GM21526 (cell line): ENCODE data around the gene HOXA9.

ENCODE experiments used
- ATAC-seq: cut with Tn5 transposase; IDR thresholded peaks from one replicate; pipeline ENCODE4 v1.9.1; 2021; ENCODE audit warnings: moderate library complexity; ENCODE audit not compliant: unreplicated experiment, low FRiP score

HOXA9 gene

GRCh38 chr7:27145165-27145913, 20.0 kb downstream of the HOXA9 start:
- ATAC-seq: no peak

DNA sequence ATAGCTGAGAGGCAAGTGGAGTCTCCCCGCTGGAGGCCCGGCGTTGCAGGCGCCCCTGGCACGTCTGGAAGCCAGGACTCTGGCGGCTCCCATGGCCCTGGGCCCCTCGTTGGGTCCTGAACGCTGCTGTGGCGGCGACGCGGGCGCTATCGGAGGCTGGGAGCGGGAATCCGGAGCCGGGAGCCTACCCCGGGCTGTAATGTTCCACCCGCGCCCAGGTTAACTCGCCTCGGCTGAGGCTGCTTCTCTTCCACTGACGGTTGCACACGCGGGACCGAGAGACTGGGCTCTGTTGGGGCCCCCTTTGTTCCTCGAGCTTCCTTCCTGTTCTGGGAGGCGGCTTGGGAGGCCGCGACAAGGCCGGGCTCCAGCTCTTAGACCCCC, 20.6 kb downstream of the HOXA9 start:
- ATAC-seq: no peak

- ATAC-seq: no peak
These were observed 21.2 kb downstream of the HOXA9 start for GRCh38 chr7:27143950-27144780.

GRCh38 chr7:27143023-27143949, 22.1 kb downstream of the HOXA9 start, which contains the start of gene HOXA5:
Gene HOXA5, minus strand, starts transcription at chr7:27143681. Its CDS starts 74 bp downstream, at chr7:27143607.
- ATAC-seq: no peak

DNA sequence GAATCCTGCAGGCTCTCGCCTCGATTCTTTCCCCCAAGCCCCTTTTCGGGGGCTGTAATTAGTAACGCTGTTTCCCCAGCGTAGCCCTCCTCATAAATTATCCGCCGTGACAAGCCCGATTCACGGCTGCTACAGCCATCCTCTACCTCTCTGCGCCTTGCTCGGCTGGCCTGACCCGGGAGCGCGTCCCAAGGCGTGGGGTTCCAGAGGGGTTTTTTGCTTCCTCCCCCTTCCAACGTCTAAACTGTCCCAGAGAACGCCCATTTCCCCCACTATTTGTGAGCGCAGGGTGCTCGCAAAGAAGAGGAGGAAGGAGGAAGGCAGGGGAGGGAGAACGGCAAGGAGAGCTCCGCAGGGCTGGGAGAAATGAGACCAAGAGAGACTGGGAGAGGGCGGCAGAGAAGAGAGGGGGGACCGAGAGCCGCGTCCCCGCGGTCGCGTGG, 22.7 kb downstream of the HOXA9 start:
- no peak for ATAC-seq

DNA sequence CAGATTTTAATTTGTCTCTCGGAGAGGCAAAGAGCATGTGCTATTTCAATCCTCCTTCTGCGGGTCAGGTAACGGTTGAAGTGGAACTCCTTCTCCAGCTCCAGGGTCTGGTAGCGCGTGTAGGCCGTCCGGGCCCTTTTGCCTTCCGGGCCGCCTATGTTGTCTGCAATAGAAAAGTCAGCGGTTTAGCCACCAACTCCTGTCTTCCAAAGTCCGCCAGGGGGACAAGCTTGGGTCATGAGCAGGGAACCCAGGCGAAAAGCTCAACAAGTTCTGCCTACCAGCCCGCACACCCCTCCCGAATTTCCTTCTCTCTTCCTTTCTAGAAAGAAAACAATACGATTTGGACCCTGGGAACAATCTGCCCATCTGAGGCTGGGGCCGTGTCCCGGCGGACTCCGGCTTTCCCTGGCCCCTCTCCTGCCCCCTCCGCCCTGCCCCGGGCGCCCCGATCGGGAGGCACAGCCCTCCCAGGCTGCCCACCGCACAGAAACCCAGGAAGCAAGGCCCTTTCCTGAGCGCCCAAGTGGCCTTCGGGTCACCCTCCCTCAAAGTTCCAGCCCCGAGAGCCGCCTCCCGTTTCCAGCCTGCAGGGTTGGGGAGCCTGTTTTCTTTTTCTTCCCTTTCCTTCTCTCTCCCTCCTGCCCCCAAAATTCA, 23.3 kb downstream of the HOXA9 start:
- ATAC-seq: no peak

- no peak for ATAC-seq
These were observed 24.0 kb downstream of the HOXA9 start for GRCh38 chr7:27141137-27141922.

DNA sequence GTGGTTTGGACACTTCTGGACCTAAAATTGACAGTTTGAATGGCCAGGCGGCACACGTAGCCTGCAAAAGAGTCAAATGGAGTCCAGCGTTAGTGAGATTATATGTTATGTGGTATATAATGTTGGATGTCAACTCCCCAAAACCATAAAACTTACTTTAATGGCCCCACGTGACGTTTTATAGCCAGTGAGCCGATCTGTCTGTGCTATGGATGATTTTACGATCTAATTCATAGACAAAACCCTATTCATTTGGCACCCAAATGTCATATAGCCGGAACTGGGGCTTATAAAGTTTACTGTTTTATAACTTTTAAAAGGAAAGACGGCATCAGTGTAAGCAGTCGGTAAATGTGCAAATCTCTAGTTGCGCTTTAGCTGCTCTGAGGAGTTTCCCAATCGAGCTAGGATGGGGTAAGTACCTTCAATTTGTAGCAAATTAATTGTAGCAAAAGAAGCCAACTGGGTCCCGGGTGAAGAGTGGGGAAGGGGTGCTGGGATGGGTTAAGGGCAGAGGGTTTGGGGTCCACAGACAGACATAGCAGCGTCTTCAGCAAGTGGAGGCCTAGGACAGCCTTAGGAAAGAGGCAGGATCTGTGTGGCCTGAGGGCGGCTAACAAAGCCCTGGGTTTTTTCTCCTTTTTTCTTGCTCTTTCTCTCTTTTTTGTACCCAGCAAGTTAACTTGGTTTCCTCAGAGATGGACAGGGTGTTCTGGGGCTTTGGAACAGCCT, 25.0 kb downstream of the HOXA9 start:
- ATAC-seq: no peak

DNA sequence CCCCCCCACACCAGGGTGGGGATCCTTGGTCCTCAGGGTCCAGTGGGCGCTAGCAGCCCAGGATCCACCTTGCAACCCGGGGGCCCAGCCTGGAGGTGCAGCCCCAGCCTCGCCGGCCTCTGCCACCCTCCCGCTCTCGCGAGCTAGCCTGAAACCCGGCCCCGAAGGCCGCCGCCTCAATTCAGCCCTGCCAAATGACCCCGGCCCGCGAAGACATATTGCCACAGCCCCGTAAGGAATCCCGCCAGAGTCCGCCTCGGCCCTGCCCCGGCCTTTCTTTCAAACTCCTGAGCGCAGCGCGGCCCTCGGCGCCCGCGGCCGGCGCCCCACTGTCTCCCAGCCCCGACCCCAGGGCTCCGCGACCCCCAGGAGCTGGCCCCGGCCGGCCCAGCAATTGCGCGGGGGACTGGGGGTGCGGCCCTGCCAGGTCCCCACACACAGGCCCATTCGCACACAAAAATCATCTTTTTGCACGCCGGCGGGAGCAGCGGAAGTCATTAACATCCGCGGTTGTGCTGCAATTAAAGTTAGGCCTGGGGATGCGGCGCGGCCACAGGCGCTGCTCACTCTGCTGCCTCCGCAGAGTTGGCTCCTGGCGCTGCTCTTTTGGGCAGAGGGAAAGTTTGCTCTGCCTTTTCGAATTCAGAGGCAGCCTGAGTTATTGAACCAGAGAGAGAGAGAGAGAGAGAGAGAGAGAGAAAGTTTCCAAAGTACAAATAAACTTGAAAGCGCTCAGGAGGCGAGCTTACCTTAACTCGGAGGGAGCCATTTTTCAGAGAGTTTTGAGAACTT, 25.8 kb downstream of the HOXA9 start:
- no peak for ATAC-seq

GRCh38 chr7:27138985-27139333, 26.4 kb downstream of the HOXA9 start:
- no peak for ATAC-seq

DNA sequence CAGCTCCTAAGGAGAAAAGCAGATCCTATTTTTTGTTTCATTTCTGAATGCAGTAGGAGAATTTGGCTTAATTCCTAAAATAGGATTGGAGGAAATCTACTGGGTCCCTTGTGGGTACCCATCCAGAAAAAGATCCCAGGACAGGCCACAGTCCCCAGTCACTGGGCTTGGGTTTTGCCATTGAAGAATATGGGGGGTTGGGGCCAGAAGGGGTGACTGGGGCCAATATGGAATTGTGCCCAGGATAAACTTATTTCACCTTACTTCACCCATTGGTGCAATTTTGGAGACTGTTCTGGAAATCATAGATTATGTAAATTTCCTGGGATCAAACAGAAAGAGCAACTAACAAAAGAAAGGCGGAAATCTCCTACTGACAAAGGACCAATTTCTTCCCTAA, 26.9 kb downstream of the HOXA9 start:
- ATAC-seq: no peak

GRCh38 chr7:27137640-27138315, 27.6 kb downstream of the HOXA9 start:
- ATAC-seq: no peak

DNA sequence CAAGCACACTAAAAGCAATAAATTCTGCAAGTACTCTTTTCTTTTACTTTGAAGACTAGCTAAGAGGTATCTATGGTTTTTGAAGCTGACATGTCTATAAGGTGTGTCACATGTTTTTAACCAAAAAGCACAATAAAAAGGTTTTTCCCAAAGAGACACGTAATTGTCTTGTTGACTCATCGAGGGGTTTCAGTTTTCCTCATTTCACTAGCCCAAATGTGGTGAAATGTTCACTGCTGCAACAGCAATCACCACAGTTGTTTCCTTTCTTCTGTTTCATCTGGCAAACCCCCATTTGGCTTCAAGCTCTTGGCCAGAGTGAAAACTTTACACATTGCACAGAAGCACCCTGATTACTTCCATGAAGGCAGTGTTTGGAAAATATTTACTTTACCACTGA, 30.9 kb downstream of the HOXA9 start:
- ATAC-seq: no peak

- ATAC-seq: no peak
These were observed 31.7 kb downstream of the HOXA9 start for GRCh38 chr7:27133409-27134231.

DNA sequence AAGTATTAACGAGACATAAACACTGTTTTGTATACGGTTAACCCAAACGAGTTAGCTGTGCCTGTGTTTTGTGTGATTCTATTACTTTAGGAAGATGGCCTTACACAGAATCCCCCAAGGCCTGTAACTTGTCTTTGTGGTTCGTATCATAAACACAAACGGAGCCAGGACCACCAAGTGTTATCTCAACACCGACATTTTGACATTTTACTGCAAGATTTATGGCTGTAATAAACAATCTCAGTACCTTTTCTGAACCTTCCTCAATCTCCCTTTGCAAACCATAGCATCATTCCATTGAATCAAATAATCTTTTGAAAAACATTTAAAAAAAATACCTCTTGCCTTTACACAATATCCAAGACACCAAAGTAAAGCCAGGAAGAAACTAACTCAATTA, 32.4 kb downstream of the HOXA9 start:
- ATAC-seq: no peak

GRCh38 chr7:27132214-27132613, 33.1 kb downstream of the HOXA9 start:
- ATAC-seq: no peak

DNA sequence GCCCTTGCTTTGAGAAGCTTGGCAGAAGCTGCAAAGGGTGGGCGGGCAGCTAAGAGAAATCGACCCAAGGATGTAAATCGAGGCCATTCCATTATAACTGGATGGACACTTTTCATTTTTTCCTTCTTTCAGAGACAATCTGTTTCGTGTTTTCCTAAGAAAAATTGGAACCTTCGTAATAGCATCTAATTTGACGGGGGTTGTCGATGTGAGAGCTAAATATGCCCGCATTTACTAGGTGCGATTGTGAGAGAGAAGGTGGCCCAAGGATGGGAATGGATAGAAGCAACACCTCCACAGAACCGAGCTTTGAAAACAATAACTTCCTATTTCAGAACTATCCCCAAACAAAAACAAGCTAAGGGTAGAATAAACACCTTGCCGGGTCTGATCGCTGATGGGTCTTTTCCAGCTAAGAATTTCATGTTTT, 33.9 kb downstream of the HOXA9 start:
- no peak for ATAC-seq
